B cell (primary cell): ENCODE measurements around the gene TNFAIP1. TPM values are rescaled to one million over a fixed set of nuclear protein-coding genes. Genes with fewer than 3 reads are reported as not detected.

ENCODE experiments used
- ATAC-seq: fragments of 200-7000 bp; cut with Tn5 transposase; one replicate; pipeline ENCODE4 v1.10.0; 2021; ENCODE audit warnings: low read depth, mild to moderate bottlenecking, moderate number of reproducible peaks, moderate library complexity
- CTCF ChIA-PET: fragments of 350-600 bp; sonication (Branson Sonifier 250); formaldehyde crosslinking; loops from one replicate; lab custom pipeline; 2021; ENCODE audit warnings: antibody characterized with exemption, inconsistent platforms; lab: Charles Lee
- POLR2A ChIA-PET: fragments of 350-600 bp; sonication (Branson Sonifier 250); formaldehyde crosslinking; loops from one replicate; lab custom pipeline; 2021; ENCODE audit warnings: antibody characterized with exemption; lab: Charles Lee
- DNase-seq: peaks from one replicate; pipeline ENCODE4 v3.0.0; 2013
- H2AFZ ChIP-seq: 2 replicates; pipeline ENCODE4 v1.6.1; 2012; ENCODE audit warnings: mild to moderate bottlenecking, low read depth, low read length; ENCODE audit not compliant: insufficient read depth, poor library complexity, severe bottlenecking
- H3K27ac ChIP-seq, 2 donors: 1 replicate in 1 of 2; 2 replicates in 1 of 2; pipeline ENCODE4 v1.5.1; 2012 to 2013; ENCODE audit warnings: low read length in 2 of 2, mild to moderate bottlenecking in 2 of 2, moderate library complexity in 1 of 2
- H3K27me3 ChIP-seq, 4 experiments: fragments of 200-600 bp in 1 of 4; sonication (generic) in 1 of 4; replicated peaks in 1 of 4; 1 replicate in 2 of 4; 2 replicates in 2 of 4; pipeline versions ENCODE4 v1.6.1 to v1.7.0; 2013 to 2016; ENCODE audit warnings: low read length in 3 of 4, mild to moderate bottlenecking in 2 of 4, mixed read lengths in 1 of 4, moderate library complexity in 1 of 4; ENCODE audit not compliant: insufficient read depth in 4 of 4, control insufficient read depth in 3 of 4; ENCODE audit errors: control extremely low read depth in 1 of 4
- H3K36me3 ChIP-seq, 2 experiments: replicated peaks in 1 of 2; 1 replicate in 1 of 2; 2 replicates in 1 of 2; pipeline versions ENCODE4 v1.6.1 to v1.7.1; 2013; ENCODE audit warnings: low read length in 1 of 2; ENCODE audit not compliant: insufficient read depth in 2 of 2, control insufficient read depth in 1 of 2; ENCODE audit errors: control extremely low read depth in 1 of 2, extremely low read depth in 1 of 2
- H3K4me1 ChIP-seq, 2 donors: fragments of 200-600 bp in 1 of 2; sonication (generic) in 1 of 2; 1 replicate in 1 of 2; 2 replicates in 1 of 2; pipeline versions ENCODE4 v1.5.1 to v1.6.1; 2013 to 2017; ENCODE audit warnings: low read length in 2 of 2; ENCODE audit not compliant: control insufficient read depth in 2 of 2, insufficient read depth in 2 of 2
- H3K4me2 ChIP-seq: replicated peaks from 2 replicates; pipeline ENCODE3; 2012; ENCODE audit warnings: mild to moderate bottlenecking, low read depth, low read length; ENCODE audit not compliant: poor library complexity, severe bottlenecking
- H3K4me3 ChIP-seq, 5 experiments: fragments of 200-600 bp in 1 of 5; sonication (generic) in 1 of 5; 1 replicate in 3 of 5; 2 replicates in 2 of 5; pipeline versions ENCODE4 v1.5.1 to v1.7.0; 2011 to 2016; ENCODE audit warnings: low read length in 4 of 5, mild to moderate bottlenecking in 4 of 5, low read depth in 2 of 5, control low read depth in 1 of 5, moderate library complexity in 1 of 5; ENCODE audit not compliant: insufficient read depth in 1 of 5; ENCODE audit errors: control extremely low read depth in 1 of 5, extremely low read depth in 1 of 5
- H3K79me2 ChIP-seq: fragments of 200-600 bp; sonication (generic); one replicate; pipeline ENCODE4 v1.6.0; 2016; ENCODE audit warnings: low read length; ENCODE audit not compliant: control insufficient read depth, insufficient read depth
- H3K9ac ChIP-seq: fragments of 200-600 bp; sonication (generic); 2 replicates; pipeline ENCODE4 v1.6.1; 2017; ENCODE audit warnings: mild to moderate bottlenecking, low read length, moderate library complexity
- H3K9me3 ChIP-seq, 3 donors: one replicate each; pipeline versions ENCODE4 v1.6.1 to v1.7.1; 2013; ENCODE audit warnings: low read length in 2 of 3; ENCODE audit not compliant: control insufficient read depth in 2 of 3, insufficient read depth in 1 of 3; ENCODE audit errors: control extremely low read depth in 1 of 3
- H4K20me1 ChIP-seq: 2 replicates; pipeline ENCODE4 v1.6.0; 2012; ENCODE audit warnings: mild to moderate bottlenecking, low read length; ENCODE audit not compliant: insufficient read depth, control insufficient read depth, poor library complexity, severe bottlenecking
- H3K27ac Mint-ChIP-seq: one replicate; pipeline ENCODE4 v1.8.0; 2021; ENCODE audit warnings: mixed read lengths
- H3K27me3 Mint-ChIP-seq: one replicate; pipeline ENCODE4 v1.8.0; 2021; ENCODE audit warnings: mixed read lengths
- H3K4me1 Mint-ChIP-seq: one replicate; pipeline ENCODE4 v1.8.0; 2021; ENCODE audit warnings: mixed read lengths
- H3K4me3 Mint-ChIP-seq: one replicate; pipeline ENCODE4 v1.8.0; 2021; ENCODE audit warnings: mixed read lengths
- H3K9me3 Mint-ChIP-seq: one replicate; pipeline ENCODE4 v1.8.0; 2022; ENCODE audit warnings: mixed read lengths; ENCODE audit not compliant: insufficient read depth
- CTCF ChIP-seq: fragments of 200-600 bp; IDR thresholded peaks from one replicate; pipeline ENCODE4 v1.8.0; 2022; ENCODE audit warnings: antibody characterized with exemption, mild to moderate bottlenecking
- EZH2 ChIP-seq: IDR thresholded peaks from 2 replicates; pipeline ENCODE4 v1.6.1; 2012; ENCODE audit warnings: borderline replicate concordance, low read depth, mild to moderate bottlenecking, moderate library complexity, low read length; ENCODE audit not compliant: insufficient read depth, poor library complexity, severe bottlenecking
- WGBS: methylation state at CpG from one replicate; pipeline ENCODE4 v1.1.5; 2013; ENCODE audit warnings: missing lambda C conversion rate; ENCODE audit not compliant: insufficient coverage; 5-methylcytosine and 5-hydroxymethylcytosine counted together
- intact Hi-C: fragments of 100-400 bp; cut with micrococcal nuclease; formaldehyde crosslinking; loops from one replicate; pipeline ENCODE4 v1.10.0; 2022
- polyA plus RNA-seq: library from polyadenylated mRNA; depleted of rRNA; stranded (reverse); fragments of >200 nt; gene quantifications from 2 replicates; pipeline ENCODE4 v1.2.3, GENCODE V29; 2012
- total RNA-seq, 2 donors: library from RNA; stranded (reverse); fragments of 120-200 nt in 1 of 2; gene quantifications; 1 replicate in 1 of 2; 2 replicates in 1 of 2; pipeline versions ENCODE4 v1.2.3 to v1.2.4, GENCODE V29; 2013 to 2022

The TNFAIP1 gene
- total and polyA plus RNA-seq, 2 donors (not counting 1 experiment from before 2014, with no cell fraction given), result 10.7 to 20.4 TPM

- ATAC-seq, result no peak
- WGBS, result 100% methylated on average over 2 of the region's 3 CpGs
- POLR2A ChIA-PET, result no interaction called here
- intact Hi-C loops, result no loop called here
- Histone ChIP-seq H2AFZ (no peak overlapping the region), H3K36me3 (no peaks in the 10 kb centered on the region), H3K4me3 (no peak overlapping the region), H3K27ac (no peak overlapping the region), H3K4me1 (peaks cover 10 to 12% of the 10 kb centered on the region in 2 donors), H3K27me3 (peaks cover 0 to 3% (median 0%) of the 10 kb centered on the region in 4 experiments), H3K4me2 (no peak overlapping the region), H3K9me3 (peaks cover 0 to 4% (median 0%) of the 10 kb centered on the region in 3 donors), H4K20me1 (no peaks in the 10 kb centered on the region), H3K9ac (no peak overlapping the region), H3K79me2 (no peaks in the 10 kb centered on the region)
- Mint-ChIP-seq H3K9me3 (no peaks in the 10 kb centered on the region), H3K4me1 (peaks cover 16% of the 10 kb centered on the region), H3K27ac (no peak overlapping the region), H3K4me3 (no peak overlapping the region), H3K27me3 (peaks cover under 1% of the 10 kb centered on the region)
- DNase-seq, result no peak
- CTCF ChIA-PET, result no interaction called here
- TF ChIP-seq EZH2 (no peak), CTCF (no peak)
Measured at GRCh38 chr17:28298449-28298848, 37.1 kb upstream of the TNFAIP1 start.

- H3K36me3 ChIP-seq, result no peaks in the 10 kb centered on the region
- Mint-ChIP-seq H3K4me3 (no peak overlapping the region), H3K9me3 (no peaks in the 10 kb centered on the region), H3K27ac (no peak overlapping the region), H3K27me3 (peaks cover 18% of the 10 kb centered on the region), H3K4me1 (no peaks in the 10 kb centered on the region)
- H4K20me1 ChIP-seq, result no peaks in the 10 kb centered on the region
- POLR2A ChIA-PET, result no interaction called here
- H3K9ac ChIP-seq, result no peak overlapping the region
- no peak overlapping the region for H2AFZ ChIP-seq
- peaks cover 0 to 7% (median 0%) of the 10 kb centered on the region in 3 donors for H3K9me3 ChIP-seq
- H3K27ac ChIP-seq, result no peak overlapping the region
- no peak overlapping the region for H3K4me2 ChIP-seq
- H3K4me3 ChIP-seq, result no peak overlapping the region
- H3K4me1 ChIP-seq, result no peaks in the 10 kb centered on the region
- DNase-seq, result no peak
- H3K27me3 ChIP-seq, result peaks cover 0 to 16% (median 3%) of the 10 kb centered on the region in 4 experiments
- CTCF ChIA-PET, result no interaction called here
- ATAC-seq, result no peak
- 48% methylated on average over 38 of the region's 38 CpGs for WGBS
- TF ChIP-seq CTCF (no peak), EZH2 (no peak)
- no peaks in the 10 kb centered on the region for H3K79me2 ChIP-seq
- intact Hi-C loops, result no loop called here
Measured at GRCh38 chr17:28306954-28307401, 28.6 kb upstream of the TNFAIP1 start.
